ENCODE measurements around the gene THEMIS2. TPM values are rescaled to one million over a fixed set of nuclear protein-coding genes. Genes with fewer than 3 reads are reported as not detected.

Gene THEMIS2
- total RNA-seq, 1 donor from 2014 or later = 3.1 TPM

DNA sequence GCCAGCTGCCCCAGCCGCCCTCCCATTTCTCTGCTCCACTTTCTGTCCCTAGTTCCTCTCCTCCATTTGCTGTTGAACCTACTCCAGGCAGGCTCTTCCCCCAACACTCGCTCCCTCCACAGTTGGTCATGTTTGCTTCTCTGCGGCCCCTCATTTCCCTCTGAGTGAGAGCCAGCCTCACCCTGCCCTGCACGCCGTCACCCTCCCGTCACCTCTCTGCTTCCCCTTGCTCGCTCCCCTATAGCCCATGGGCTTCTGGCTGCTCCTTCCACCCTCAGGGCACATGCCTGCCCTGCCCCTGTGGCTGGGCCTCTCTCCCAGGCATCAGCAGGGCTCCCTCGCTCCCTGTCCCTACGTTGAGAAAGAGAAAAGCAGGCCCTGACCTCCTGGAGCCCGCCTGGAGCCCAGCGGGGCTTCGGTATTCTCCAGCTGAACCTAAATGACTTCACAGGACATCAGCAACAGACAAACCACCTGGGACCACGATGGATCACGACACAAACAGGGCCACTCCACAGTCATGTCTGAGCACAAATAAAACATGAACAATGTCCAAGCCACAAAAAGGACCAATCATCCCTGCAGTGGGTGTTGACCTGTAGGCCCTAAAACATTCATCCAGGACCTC is 13.3 kb upstream of the THEMIS2 start:
- TF ChIP-seq, protein P1, sequence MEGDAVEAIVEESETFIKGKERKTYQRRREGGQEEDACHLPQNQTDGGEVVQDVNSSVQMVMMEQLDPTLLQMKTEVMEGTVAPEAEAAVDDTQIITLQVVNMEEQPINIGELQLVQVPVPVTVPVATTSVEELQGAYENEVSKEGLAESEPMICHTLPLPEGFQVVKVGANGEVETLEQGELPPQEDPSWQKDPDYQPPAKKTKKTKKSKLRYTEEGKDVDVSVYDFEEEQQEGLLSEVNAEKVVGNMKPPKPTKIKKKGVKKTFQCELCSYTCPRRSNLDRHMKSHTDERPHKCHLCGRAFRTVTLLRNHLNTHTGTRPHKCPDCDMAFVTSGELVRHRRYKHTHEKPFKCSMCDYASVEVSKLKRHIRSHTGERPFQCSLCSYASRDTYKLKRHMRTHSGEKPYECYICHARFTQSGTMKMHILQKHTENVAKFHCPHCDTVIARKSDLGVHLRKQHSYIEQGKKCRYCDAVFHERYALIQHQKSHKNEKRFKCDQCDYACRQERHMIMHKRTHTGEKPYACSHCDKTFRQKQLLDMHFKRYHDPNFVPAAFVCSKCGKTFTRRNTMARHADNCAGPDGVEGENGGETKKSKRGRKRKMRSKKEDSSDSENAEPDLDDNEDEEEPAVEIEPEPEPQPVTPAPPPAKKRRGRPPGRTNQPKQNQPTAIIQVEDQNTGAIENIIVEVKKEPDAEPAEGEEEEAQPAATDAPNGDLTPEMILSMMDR (conservative IDR thresholded peaks at IDR 0.05) = no peak
- H3K9me3 Mint-ChIP-seq = no peaks in the 10 kb centered on the region
- H3K27me3 Mint-ChIP-seq = no peaks in the 10 kb centered on the region
- H3K4me1 Mint-ChIP-seq (ENCODE audit: unreplicated experiment) = peaks cover 13% of the 10 kb centered on the region
- H3K4me3 Mint-ChIP-seq = no peak overlapping the region
- H3K27ac Mint-ChIP-seq = peak overlapping the region; percentile 65
- H3K36me3 Mint-ChIP-seq = no peaks in the 10 kb centered on the region
- DNase-seq (ENCODE audit: extremely low spot score, unreplicated experiment) = no peak

DNA sequence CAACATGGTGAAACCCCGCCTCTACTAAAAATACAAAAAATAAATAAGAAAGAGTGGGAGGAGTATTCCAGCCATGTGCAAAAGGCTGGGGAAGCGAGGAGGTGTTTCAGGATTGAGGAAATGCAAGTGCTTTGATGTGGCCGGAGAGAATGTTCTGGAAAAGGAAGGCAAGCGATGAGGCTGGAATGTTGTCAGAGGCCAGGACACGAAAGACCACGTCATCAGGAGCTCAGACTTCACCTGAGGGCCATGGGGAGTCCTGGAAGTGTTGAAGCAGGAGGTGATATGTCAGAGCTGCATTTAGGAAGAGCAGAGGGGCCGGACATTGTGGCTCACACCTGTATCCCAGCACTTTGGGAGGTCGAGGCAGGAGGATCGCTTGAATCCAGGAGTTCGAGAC is 10.9 kb upstream of the THEMIS2 start:
- no peaks in the 10 kb centered on the region for H3K9me3 Mint-ChIP-seq
- H3K27ac Mint-ChIP-seq = no peak overlapping the region
- no peak for DNase-seq (ENCODE audit: extremely low spot score, unreplicated experiment)
- H3K27me3 Mint-ChIP-seq = no peaks in the 10 kb centered on the region
- H3K4me3 Mint-ChIP-seq = no peak overlapping the region
- H3K36me3 Mint-ChIP-seq = no peaks in the 10 kb centered on the region
- peaks cover 15% of the 10 kb centered on the region for H3K4me1 Mint-ChIP-seq (ENCODE audit: unreplicated experiment)
- TF ChIP-seq, protein P1 (conservative IDR thresholded peaks at IDR 0.05) = no peak

DNA sequence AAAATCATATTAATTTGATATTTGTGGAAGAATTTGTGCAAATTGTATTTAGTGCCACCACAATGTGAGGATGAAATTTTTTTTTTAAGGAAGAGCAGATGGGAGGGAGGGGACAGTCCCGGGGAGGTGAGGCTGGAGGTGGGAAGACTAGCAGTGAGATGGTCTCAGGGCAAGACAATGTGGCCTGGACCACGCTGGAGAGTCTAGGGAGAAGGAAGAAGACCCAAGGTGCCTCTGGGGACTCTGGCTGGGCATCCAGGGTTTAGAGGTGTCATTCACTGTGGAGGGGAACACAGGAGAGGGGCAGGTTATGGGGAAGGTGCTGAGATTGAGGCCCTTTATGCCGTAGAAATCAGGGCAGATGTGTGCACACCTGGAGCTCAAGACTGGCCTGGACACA is 10.3 kb upstream of the THEMIS2 start:
- peaks cover 17% of the 10 kb centered on the region for H3K4me1 Mint-ChIP-seq (ENCODE audit: unreplicated experiment)
- DNase-seq (ENCODE audit: extremely low spot score, unreplicated experiment) = no peak
- H3K9me3 Mint-ChIP-seq = no peaks in the 10 kb centered on the region
- H3K27me3 Mint-ChIP-seq = no peaks in the 10 kb centered on the region
- no peak overlapping the region for H3K27ac Mint-ChIP-seq
- H3K36me3 Mint-ChIP-seq = no peaks in the 10 kb centered on the region
- H3K4me3 Mint-ChIP-seq = no peak overlapping the region
- TF ChIP-seq, protein P1 (conservative IDR thresholded peaks at IDR 0.05) = no peak

DNA sequence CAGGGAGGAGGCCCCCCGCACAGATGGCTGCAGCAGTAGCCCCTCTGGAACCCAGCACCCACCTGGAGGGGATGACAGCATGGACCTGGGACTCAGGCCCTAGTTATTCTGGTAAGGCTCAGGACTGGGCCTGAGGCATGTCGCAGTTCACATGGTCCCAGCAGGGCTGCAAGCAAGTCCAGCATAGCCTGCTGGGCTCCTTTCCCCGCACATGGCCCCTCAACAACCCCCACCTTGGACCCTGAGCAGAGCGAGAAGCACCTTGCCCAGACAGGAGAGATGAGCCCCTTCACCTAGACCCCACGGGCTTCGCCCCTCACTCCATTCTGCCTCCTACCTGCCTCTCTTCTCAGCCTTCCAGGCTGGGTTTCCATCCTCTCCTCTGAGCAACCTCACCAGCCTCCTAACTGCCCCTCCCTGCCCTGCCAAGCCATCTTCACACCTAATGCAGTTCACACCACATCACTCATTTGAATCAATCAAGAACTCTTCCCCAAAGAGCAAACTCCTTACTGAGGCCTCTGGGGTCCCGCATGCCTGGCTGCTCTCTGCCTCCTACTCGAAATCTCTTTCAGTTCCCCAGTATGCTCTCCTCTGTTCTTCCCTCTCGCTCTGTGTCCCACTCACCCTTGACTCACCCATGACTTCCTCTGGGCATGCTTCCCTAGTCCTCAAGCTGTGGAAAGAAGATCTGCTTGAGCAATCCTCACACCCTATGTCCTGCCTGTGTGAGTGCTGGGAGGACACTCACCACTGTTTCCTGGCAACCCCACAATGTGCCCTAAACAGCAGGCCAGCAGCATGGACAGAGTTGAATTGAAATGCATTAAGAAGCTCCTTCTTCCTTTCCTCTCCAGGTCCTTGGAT is 9.4 kb upstream of the THEMIS2 start:
- no peak for DNase-seq (ENCODE audit: extremely low spot score, unreplicated experiment)
- TF ChIP-seq, protein P1 (conservative IDR thresholded peaks at IDR 0.05) = no peak
- Mint-ChIP-seq H3K4me1 (ENCODE audit: unreplicated experiment) (peaks cover 18% of the 10 kb centered on the region), H3K27ac (peak overlapping the region; percentile 28), H3K27me3 (no peaks in the 10 kb centered on the region), H3K4me3 (no peak overlapping the region), H3K9me3 (no peaks in the 10 kb centered on the region), H3K36me3 (no peaks in the 10 kb centered on the region)

DNA sequence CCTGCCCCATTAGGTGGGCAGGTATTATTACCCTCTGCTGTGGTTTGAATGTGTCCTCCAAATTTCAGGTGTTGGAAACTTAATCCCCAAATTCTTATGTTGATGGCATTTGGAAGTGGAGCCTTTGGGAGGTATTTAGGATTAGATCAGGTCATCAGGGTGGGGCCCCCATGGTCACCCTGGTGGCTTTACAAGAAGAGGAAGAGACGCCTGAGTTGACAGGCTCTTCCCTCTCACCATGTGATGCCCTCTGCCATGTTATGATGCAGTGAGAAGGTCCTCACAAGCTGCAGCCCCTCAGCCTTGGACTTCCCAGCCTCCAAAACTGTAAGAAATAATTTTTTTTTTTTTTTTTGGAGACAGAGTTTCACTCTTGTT is 8.8 kb upstream of the THEMIS2 start:
- no peak overlapping the region for H3K4me3 Mint-ChIP-seq
- H3K36me3 Mint-ChIP-seq = no peaks in the 10 kb centered on the region
- peaks cover 15% of the 10 kb centered on the region for H3K4me1 Mint-ChIP-seq (ENCODE audit: unreplicated experiment)
- DNase-seq (ENCODE audit: extremely low spot score, unreplicated experiment) = no peak
- H3K27ac Mint-ChIP-seq = peak overlapping the region; percentile 28
- TF ChIP-seq, protein P1 (conservative IDR thresholded peaks at IDR 0.05) = no peak
- H3K27me3 Mint-ChIP-seq = no peaks in the 10 kb centered on the region
- H3K9me3 Mint-ChIP-seq = no peaks in the 10 kb centered on the region

Data from type B pancreatic cell (in vitro differentiated cells).